HEK293 (cell line): Measurements from ENCODE around the gene AKR1C3.

Experiments used
- TCF7L2 ChIP-seq: IDR thresholded peaks from 2 replicates; pipeline ENCODE4 v1.6.1; 2011; ENCODE audit warnings: low read depth, mild to moderate bottlenecking, inconsistent platforms, low read length, moderate library complexity, borderline replicate concordance
- ZNF626 ChIP-seq: fragments of 450-650 bp; sonication (Bioruptor Pico); formaldehyde crosslinking; IDR thresholded peaks from 2 replicates; pipeline ENCODE4 v1.5.1; 2018; ENCODE audit warnings: missing biosample characterization, missing genetic modification characterization, inconsistent platforms

DNA sequence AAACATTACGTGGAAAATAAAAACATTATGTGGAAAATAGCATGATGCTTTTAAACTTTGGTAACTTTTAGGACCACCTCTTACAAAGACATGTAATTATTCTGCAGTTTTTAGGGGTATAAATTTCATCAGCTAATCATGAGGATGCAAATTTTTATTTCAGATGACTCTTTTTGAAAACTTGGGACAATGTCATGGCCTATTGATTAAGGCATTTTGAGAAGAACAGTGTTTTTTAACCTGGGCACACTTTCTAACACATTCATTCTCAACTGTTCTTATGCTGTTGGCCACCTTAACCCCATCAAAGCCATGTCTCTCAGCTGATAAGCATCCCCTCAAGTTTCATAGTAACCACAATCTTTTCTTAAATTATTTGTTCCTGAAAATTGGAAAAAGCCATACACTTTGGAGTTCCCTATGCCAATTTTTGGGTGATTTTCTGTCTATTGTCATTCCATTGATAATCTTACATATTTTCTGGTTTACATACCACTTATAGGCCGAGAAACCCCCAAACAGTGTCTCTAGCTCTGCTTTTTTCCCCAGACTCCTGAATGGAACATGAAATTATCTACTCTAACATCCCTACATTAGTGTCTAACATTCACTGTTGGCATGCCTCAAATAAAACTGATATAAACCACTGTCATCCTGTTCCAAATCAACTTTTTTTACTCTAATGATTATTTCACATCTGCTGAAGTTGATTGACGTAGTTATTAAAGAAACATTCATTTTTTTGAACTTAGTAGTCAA is 14.6 kb downstream of the AKR1C3 start:
- TF ChIP-seq TCF7L2 (no peak), ZNF626 (tag by site-specific recombination) (no peak)
